ENCODE data around the gene PUDP.

- TF ChIP-seq TAF1 (IDR thresholded peaks at IDR 0.05; ENCODE audit: borderline replicate concordance, low read depth, low read length) (no peak), POLR2AphosphoS5 (IDR thresholded peaks at IDR 0.05; ENCODE audit: low read depth, low read length) (no peak)
Observed at GRCh38 chrX:7062903-7063302, 85.0 kb downstream of the PUDP start.

All from GM12892 (cell line).